HTERT RPE-1 (cell line): ENCODE data around the gene CNTN4.

Source experiments
- in situ Hi-C: fragments of 300-500 bp; cut with MboI; formaldehyde crosslinking; loops from 4 replicates; pipeline ENCODE4 v1.14.3; 2020; ENCODE audit warnings: low sequenced_read_pairs

The CNTN4 gene

DNA sequence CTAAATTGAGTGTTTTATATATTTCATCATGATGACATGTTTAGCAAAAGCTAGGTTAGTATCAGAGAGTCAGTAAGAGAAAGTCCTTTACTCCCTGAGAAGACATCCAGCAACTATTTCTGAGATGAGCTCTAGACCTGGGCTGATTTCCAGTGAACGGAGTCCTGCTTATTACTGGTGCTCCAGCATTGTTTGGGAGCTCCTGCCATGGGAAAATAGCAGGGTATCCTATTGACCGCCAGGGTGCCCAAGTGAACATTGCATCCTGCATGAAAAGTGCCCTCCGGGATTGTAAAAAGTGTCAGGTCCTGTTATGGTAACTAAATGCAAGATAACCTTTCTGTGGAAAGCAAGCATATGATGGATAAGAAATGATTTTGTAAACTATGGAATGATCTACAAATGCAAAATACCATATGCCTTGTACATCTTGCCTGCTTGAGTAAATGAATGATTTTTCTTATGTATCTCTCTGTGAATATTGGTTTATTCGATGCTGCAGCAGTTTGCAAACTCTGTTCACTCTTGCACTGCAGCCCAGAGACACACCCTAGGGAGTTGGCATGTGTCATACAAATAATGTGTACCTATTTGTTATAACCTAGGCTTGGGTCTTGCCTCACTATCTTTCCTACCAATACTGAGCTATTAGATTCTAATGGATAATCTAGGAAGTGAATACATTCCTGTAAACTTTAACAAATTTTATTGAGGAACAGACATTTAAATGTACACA lies 914.8 kb downstream of the CNTN4 start:
- in situ Hi-C loops: no loop called here

DNA sequence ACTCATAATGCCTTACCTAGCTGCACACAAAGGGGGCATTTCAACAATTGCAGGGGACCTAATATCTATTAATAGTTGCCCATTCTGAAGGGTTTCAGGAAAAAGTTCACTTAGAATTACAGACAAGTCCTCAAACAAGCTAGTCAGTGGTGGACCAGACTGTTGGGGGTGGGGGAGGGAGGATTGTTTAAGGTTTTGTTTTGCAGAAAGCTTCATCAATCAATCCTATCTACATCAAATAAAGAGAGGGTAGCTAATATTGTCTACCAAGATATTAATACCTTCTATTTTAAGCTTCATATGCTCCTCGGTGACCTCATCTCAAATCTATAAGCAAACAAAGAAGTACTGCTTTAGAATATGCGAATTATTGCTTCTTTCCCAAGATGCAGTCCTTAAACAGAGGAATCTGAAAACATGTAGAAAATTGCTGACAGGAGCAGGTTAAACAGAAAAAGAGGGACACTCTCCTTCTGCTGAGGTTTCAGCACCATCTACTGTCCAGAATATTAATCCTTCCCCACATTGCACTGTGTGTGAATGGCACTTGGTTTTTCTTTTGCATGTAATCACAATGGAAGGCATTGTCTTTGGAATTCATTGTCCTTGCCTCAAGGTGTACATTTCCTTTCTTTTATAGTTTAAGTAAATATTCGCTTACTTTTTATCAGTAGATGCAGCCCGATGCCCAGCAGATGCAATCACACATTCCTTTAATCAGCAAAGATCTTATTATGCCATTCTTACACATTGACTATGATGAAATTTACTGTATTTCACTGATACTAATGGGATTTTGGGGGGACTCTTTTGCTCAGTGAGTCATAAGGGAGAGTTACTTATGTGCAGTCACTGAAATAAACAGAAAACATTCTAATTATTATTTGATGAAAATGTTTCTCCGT lies 916.8 kb downstream of the CNTN4 start:
- in situ Hi-C loops: no loop called here

DNA sequence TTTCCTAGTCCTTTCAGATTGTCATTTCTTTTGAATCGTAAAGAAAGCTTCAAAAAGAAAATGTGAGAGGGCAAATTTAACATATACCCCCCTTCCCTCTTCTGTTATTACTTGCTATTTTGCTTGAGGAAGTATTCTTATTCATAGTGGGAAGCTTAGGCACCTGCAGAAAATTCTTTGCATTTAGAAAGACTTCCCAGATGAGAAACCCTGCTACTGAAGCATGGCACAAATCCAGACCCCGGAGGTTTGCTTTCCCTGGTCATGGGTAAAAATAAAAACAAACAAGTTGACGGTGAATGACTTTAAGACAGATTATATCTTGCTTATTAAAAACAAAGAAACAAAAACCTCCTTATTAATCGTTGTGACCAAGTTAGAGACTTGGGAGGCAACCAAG lies 917.6 kb downstream of the CNTN4 start:
- in situ Hi-C loops: no loop called here

DNA sequence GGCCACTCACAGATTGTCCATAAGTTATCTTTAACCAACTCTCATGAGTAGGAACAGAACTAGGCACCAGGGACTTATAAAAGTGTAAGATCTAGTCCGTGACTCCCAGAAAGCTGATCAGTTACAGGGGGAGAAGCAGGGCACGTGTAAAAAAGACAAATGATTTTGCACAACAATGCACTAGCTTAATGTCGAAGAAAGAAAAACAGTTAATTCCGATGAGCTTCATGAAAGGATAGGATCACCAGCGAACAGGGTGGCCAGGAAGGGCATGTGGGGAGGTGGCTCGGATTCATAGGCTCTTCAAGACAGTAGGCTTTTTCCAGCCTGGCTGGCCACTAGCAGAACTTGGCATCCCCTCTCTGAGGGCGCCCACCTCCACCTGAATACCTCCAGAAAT lies 921.5 kb downstream of the CNTN4 start:
- in situ Hi-C loops: no loop called here

DNA sequence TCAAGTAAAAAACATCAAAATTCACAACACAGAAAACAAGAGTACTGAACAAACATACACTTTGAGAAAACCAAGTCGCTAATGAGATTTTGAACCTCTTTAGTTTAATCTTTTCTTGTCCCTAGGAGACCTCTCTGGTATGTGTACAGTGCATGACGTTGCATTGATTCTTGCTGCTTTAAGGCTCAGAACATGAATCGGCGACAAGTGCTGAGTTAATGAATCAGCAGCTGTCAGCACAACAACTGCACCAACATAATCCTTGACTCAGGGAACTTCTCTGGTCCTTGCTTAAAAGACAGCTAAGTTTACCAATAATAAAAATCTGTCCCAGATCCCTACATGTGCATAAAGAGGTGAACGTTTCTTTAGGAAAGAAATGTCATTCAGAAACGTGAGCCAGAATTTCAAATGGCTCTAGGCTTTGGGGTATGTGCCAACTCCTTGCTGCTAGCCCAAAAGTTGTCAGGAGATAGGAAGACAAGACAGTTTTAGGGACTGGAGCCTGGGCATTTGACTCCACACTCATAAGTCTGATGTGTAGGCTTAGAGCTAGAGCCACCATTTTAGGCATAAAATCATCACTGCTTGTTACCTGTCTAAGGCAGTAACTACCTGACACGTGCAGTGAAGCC lies 924.6 kb downstream of the CNTN4 start:
- in situ Hi-C loops: no loop called here

DNA sequence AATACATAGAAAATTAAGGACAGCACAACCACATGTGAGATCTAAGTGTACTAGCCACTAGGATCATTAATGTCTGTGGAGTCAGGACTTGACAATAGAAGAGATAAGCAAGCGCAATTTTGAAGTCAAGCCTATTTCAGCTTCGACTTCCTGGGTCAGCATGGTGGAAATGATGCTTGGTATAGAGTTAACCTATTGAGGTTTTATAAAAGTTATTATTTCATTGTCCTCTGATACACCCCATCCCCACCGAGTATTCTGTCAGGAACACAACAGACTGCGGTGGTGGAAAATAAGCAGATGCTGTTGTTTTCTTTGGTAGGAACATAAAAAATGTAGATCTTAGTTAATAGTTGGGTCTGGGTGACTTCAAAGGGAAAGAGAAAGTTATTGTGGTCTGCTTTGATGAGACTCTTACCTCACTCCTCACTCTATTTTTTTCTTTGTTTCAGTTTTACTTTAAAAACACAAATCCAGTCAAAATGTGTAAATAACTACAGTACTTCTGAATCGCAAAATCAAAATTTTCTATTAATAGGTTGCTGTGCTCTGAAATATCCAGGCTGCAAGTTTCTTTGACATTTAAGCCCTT lies 929.4 kb downstream of the CNTN4 start:
- in situ Hi-C loops: no loop called here

DNA sequence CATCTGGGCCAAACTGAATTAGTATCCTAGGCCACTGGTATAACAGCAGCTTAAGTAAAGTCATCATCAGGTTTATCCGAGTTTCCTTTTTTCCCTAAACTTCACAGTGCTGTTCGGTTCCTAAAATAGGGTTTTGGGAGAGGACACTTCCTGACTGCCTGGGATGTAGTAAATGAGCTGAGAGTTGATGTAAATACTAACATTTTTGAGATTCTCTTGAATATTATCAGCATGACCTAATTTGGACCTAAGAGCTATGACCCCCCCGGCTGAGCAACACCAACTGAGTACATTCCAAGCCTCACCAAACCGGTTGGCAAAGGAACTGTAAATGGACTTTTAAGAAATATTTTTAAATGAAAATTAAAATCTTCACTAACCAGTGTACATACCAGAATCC lies 932.7 kb downstream of the CNTN4 start:
- in situ Hi-C loops: no loop called here

DNA sequence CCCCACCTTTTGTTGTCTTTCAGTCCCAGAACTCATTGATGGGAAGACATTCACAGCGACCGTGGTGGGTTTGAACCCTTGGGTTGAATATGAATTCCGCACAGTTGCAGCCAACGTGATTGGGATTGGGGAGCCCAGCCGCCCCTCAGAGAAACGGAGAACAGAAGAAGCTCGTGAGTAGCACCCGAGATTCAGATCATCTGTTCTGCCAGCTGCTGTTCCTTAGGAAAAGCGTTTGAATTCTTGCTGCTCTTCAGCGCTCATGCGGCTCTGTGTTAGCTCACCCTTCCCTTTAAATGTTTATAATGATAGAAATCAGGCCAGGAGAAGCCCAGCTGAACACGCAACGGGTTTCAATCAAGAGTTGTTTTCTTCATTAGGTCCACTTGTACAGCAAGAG lies 938.5 kb downstream of the CNTN4 start:
- in situ Hi-C loops: no loop called here

DNA sequence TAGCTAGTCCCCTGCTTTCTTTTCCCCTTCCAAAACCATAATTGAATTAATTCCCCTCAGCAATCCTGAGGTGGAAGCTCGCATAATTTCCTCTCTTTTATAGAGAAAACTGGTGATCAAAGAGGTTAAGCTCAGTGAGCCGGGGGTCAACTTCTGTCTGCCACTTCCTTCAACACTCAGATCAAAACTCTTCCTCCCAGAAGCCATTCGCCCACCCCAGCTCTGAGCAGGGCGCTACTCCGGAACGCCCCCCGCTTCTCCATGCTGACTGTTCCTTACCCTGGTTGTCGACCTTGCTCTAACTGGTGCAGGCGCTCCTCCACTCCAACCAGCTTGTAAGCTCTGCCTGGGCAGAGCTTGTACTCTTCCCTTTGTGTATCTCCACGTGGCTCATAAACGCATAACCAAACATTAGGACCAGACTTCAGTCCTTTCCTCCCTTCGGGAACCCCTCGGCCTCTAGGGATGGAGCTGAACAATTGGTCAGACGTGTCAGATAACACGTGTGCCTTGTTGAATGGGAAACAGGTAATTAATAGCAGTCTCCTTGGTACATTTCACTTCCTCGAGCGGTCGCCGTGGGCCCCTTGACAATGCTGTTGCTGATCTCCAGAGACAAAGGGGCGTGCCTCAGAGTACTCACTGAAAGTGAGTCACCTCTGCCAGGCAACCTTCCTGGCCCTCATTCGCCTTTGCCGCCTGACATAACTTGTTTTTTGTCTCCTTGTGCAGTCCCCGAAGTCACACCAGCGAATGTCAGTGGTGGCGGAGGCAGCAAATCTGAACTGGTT lies 939.7 kb downstream of the CNTN4 start:
- in situ Hi-C loops: no loop called here

DNA sequence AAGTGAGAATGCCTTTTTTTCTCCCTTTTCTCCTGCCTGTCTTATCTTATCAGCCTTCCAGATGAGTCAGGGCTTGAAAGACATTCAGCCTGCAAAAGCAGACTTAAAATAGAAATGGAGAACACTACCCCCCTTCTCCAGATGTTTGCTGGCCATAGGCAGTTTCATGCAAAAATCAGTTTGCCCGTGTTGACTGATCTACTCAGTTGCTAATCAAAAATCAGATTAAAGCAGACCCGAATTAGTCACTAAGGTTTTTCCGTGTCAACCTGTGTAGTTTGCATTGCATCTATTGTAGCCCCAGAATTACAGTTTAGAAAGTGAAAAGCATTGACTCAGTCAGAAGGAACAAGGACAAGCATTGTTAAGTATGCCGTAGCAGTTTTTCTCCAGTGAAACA lies 955.3 kb downstream of the CNTN4 start:
- in situ Hi-C loops: no loop called here

DNA sequence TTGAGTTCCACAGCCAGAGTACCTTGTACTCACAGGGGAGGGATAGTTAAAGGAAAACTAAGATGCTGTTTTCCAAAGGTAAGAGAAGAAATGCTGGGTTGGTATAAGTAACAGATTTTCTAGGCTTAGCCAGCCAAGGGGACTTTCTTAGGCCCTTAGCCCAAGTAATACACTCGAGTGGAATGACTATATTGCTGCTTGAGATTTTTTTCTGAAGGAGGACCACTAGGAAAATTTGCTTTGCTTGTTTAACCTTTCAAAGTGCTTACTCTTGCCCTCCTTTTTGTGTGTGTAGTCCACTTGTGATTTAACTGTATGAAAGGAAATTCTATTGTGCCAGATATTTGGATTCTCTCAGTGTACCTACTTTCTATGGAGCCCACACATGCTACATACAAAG lies 961.0 kb downstream of the CNTN4 start:
- in situ Hi-C loops: no loop called here

DNA sequence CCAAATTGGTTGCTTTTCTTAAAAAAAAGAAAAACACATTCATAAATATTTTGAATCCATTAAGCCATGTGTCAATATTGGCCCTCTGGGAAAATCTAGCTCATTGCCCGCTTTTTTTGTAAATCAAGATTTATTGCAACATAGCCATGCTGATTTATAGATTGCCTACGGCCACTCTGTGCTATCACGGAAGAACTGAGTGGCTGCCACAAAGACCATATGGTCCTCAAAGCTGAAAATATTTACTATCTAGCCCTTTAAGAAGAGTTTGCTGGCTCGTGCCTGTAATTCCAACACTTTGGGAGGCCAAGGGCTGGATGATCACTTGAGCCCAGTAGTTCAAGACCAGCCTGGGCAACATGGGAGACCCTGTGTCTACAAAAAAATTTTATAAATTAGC lies 965.6 kb downstream of the CNTN4 start:
- in situ Hi-C loops: no loop called here

DNA sequence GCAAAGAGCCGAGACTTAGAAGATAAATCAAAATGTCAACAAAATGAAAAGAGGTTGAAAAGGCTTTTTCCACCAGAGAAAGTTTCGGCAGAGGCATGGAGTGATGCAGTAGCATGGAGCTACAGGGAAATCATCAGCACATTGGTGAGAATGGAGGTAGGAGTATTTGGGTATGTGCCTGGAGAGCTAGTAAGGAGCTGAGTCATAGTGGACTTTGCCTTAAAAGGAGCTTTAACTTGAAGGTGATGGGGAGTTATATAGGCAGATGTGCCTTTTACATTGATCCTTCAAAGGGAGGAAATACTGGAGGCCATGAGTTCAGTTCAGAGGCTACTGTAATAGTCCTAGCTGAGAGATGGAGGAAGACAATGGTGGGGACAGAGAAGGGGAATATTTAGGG lies 967.2 kb downstream of the CNTN4 start:
- in situ Hi-C loops: no loop called here

DNA sequence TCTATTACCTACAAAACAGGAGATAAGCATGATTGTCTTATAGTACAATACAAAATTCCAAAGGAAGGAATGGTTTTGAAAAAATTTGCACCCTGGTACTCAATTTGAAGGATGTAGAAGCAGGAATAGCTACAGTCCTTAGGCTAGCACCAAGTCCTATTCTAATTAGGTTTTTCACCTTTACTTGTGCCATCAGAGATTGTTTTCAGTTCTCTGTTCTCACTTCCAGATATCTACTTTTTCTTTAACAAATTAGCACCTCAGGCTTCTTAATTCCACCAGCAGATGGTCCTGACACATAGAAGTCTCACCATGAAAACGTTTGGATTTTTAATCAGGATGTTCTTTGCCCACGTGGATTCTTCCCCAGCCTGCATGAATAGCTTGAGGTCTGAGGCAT lies 967.7 kb downstream of the CNTN4 start:
- in situ Hi-C loops: no loop called here

DNA sequence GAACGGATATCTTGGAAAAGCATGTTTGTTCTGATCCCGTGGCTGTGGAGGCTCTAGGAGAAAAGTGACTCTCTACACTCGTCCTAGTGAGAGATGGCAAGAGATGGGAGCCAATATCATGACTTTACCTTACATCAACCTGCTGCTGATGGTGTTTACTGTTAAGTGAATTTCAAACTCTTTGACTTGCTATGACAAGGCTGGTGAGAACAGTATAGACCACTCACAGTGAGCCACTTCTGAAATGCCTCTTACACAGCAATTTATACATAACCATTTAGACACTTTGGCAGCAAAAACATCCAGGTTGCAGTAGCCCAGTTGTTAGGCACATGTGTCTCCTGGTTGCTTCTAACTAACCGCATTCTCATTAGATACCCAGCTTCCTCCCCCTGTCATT lies 968.2 kb downstream of the CNTN4 start:
- in situ Hi-C loops: no loop called here

DNA sequence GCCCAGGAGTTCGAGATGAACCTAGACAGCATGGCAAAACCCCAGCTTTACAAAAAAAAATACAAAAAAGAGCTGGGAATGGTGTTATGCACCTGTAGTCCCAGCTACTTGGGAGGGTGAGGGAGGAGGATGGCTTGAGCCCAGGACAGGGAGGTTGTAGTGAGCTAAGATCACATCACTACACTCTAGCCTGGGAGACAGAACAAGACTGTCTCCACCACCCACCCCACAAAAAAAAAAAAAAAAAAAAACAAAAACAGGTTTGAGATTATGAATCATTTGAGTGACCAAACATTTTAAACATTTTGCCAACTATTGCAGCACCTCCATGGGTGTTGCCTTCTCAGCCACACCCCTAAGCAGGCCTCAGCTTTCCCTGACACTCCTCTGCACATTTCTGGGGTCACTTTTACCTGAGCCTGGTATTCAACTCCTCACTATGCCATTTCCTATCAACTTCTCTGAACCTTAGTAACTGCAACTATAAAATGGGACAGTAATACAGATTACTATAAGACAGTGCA lies 969.8 kb downstream of the CNTN4 start:
- in situ Hi-C loops: no loop called here

DNA sequence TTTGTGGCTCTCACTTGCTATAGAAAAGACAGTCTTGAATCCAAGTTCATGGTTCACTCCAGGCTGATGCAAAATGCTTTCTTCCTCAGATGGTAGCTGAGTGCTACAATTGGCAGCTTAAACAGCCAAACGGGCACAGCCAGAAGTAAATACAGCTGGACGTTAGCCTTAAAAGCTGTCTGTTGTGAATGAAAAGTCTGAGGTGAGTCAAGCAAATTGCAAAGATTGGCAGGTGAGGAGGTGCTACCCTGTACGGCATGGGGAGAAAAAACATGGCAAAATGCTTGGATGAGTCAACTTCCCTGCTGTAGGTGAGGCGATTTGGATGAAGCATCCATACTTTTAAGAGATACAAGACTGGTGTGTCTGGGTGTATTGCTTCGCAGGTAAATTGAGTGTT lies 971.1 kb downstream of the CNTN4 start:
- in situ Hi-C loops: no loop called here

DNA sequence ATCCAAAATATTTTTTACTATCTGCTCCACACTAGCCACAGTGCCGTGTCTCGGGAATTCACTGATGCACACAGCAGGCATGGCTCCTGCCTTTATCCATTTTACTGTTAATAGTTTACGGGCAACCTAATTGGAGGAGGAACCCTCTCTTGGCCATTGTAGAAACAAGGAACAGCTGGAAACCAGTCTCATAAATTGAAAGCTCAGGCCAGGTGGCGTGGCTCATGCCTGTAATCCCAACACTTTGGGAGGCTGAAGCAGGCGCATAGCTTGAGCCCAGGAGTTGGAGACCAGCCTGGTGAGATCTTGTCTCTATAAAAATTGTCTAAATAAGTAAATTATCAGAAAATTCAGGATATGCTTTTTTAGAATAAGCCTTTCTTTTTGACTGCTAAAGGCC lies 972.5 kb downstream of the CNTN4 start:
- in situ Hi-C loops: no loop called here

DNA sequence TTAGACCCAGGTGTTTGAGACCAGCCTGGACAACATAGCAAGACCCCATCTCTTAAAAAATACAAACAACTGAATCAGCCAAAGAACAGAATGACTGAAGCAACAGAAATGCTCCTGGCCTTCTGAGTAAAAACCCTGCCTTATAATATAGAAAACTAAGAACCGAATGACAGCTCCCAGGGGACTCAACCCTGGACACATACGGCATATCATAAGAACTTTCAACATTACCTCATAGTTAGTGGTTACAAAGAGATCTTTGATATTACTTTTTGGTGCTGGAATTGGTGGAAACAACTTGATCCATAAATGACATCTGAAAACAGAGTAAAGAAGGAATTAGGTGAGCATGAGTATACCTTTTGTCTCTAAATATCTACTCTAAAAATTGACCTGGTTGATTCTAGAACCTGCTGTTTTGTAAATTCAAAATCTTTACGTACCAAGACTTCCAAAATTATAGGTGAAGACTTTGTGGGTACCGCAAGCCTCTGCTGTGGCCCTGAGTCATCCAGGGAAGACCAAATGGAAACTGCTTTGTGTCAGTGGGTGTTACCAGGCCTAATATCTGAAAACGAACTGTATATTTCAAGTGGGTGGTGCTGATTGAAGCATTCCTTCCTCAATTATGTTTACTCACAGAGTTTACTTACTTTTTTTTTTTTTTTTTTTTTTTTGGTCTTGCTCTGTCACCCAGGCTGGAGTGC lies 976.0 kb downstream of the CNTN4 start:
- in situ Hi-C loops: no loop called here

DNA sequence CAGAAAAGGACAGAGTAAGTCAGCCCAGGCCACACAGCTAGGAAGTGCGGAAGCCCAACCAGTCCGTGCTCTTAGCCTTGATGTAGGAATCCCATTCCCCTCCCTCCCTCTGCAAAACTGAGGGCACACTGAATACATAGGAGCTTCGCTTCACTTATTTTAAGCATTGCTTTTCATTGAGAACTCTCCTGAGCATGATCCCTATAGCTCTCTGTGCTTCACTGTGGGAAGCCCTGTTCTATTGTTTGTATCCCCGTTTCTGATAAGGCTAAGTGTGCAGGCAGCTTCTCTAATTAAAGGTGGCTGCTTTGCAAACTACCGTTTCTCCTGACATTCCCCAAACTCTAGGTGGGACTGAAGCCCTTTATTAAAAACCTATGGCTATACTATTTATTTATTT lies 981.6 kb downstream of the CNTN4 start:
- in situ Hi-C loops: no loop called here
